ENCODE results near the gene MINDY4. TPM values are rescaled to one million over a fixed set of nuclear protein-coding genes. Genes with fewer than 3 reads are reported as not detected.

Gene MINDY4
- total RNA-seq, 1 donor from 2014 or later, result 8.4 TPM

GRCh38 chr7:30743371-30744074, 27.7 kb upstream of the MINDY4 start:
- Mint-ChIP-seq H3K4me3 (no peak overlapping the region), H3K27ac (peak overlapping the region; percentile 49), H3K36me3 (no peaks in the 10 kb centered on the region), H3K9me3 (no peaks in the 10 kb centered on the region), H3K27me3 (peaks cover 15% of the 10 kb centered on the region), H3K4me1 (ENCODE audit: unreplicated experiment) (peaks cover 6% of the 10 kb centered on the region)
- no peak for TF ChIP-seq CTCF (conservative IDR thresholded peaks at IDR 0.05)
- DNase-seq (ENCODE audit: extremely low spot score, unreplicated experiment), result no peak

GRCh38 chr7:30744075-30744417, 27.2 kb upstream of the MINDY4 start:
- H3K4me1 Mint-ChIP-seq (ENCODE audit: unreplicated experiment), result peaks cover 6% of the 10 kb centered on the region
- TF ChIP-seq CTCF (conservative IDR thresholded peaks at IDR 0.05), result no peak
- H3K27me3 Mint-ChIP-seq, result peaks cover 12% of the 10 kb centered on the region
- H3K4me3 Mint-ChIP-seq, result no peak overlapping the region
- no peak for DNase-seq (ENCODE audit: extremely low spot score, unreplicated experiment)
- no peak overlapping the region for H3K27ac Mint-ChIP-seq
- no peaks in the 10 kb centered on the region for H3K9me3 Mint-ChIP-seq
- H3K36me3 Mint-ChIP-seq, result no peaks in the 10 kb centered on the region

GRCh38 chr7:30745261-30745941, 25.8 kb upstream of the MINDY4 start:
- H3K36me3 Mint-ChIP-seq, result no peaks in the 10 kb centered on the region
- peaks cover 1% of the 10 kb centered on the region for H3K9me3 Mint-ChIP-seq
- no peak for TF ChIP-seq CTCF (conservative IDR thresholded peaks at IDR 0.05)
- H3K27ac Mint-ChIP-seq, result no peak overlapping the region
- no peak overlapping the region for H3K4me3 Mint-ChIP-seq
- DNase-seq (ENCODE audit: extremely low spot score, unreplicated experiment), result no peak
- peaks cover 12% of the 10 kb centered on the region for H3K27me3 Mint-ChIP-seq
- peaks cover 6% of the 10 kb centered on the region for H3K4me1 Mint-ChIP-seq (ENCODE audit: unreplicated experiment)

- Mint-ChIP-seq H3K4me3 (no peak overlapping the region), H3K9me3 (peaks cover 5% of the 10 kb centered on the region), H3K4me1 (ENCODE audit: unreplicated experiment) (peaks cover 13% of the 10 kb centered on the region), H3K27me3 (no peaks in the 10 kb centered on the region), H3K36me3 (no peaks in the 10 kb centered on the region), H3K27ac (no peak overlapping the region)
- DNase-seq (ENCODE audit: extremely low spot score, unreplicated experiment), result no peak
- no peak for TF ChIP-seq CTCF (conservative IDR thresholded peaks at IDR 0.05)
Observed at GRCh38 chr7:30750010-30750409, 21.2 kb upstream of the MINDY4 start.

GRCh38 chr7:30750683-30751650, 20.2 kb upstream of the MINDY4 start:
- peaks cover 5% of the 10 kb centered on the region for H3K9me3 Mint-ChIP-seq
- no peak for TF ChIP-seq CTCF (conservative IDR thresholded peaks at IDR 0.05)
- no peaks in the 10 kb centered on the region for H3K27me3 Mint-ChIP-seq
- no peak overlapping the region for H3K27ac Mint-ChIP-seq
- peaks cover 7% of the 10 kb centered on the region for H3K4me1 Mint-ChIP-seq (ENCODE audit: unreplicated experiment)
- no peaks in the 10 kb centered on the region for H3K36me3 Mint-ChIP-seq
- H3K4me3 Mint-ChIP-seq, result no peak overlapping the region
- no peak for DNase-seq (ENCODE audit: extremely low spot score, unreplicated experiment)

Measured in type B pancreatic cell (in vitro differentiated cells).